ENCODE measurements around the gene SNX30.
"Not testable (repeated sequence)": the region's sequence is repeated elsewhere in the genome, so short reads cannot be mapped to it uniquely, and the experiment has no call there.

SNX30 gene
- total RNA-seq, result 13.0 to 66.7 (median 32.9) reads per million in 9 experiments

GRCh38 chr9:112750016-112750763, at the start of gene SNX30:
TSS of gene SNX30 (plus strand) at chr9:112750760. CDS start at chr9:112751002, 242 bp downstream.
- H3K9me3 Mint-ChIP-seq, result no peaks in the 10 kb centered on the region
- peak; percentile 70 for ATAC-seq (replicated peaks)
- H3K4me1 Mint-ChIP-seq (ENCODE audit: low read depth in 2 of 2), result peaks cover 38 to 52% of the 10 kb centered on the region in 2 donors
- no peaks in the 10 kb centered on the region for H3K27me3 Mint-ChIP-seq
- H3K4me3 Mint-ChIP-seq, result peak within 1 kb of the TSS; percentile 89 to 90
- H3K36me3 Mint-ChIP-seq (ENCODE audit: insufficient read depth), result peaks cover 8% of the 10 kb centered on the region
- peak; percentile 67 to 71 (median 68) for DNase-seq
- peak within 1 kb of the TSS; percentile 85 to 86 for H3K27ac Mint-ChIP-seq

- Mint-ChIP-seq H3K9me3 (no peaks in the 10 kb centered on the region), H3K4me3 (no peak overlapping the region), H3K36me3 (ENCODE audit: insufficient read depth) (no peaks in the 10 kb centered on the region), H3K27ac (no peak overlapping the region), H3K4me1 (ENCODE audit: low read depth in 2 of 2) (peaks cover 7 to 14% of the 10 kb centered on the region in 2 donors), H3K27me3 (no peaks in the 10 kb centered on the region)
- ATAC-seq (replicated peaks) (no peak), DNase-seq (no peak)
Measured at GRCh38 chr9:112703304-112703703, 47.3 kb upstream of the SNX30 start.

- peaks cover 4% of the 10 kb centered on the region for H3K36me3 Mint-ChIP-seq (ENCODE audit: insufficient read depth)
- no peaks in the 10 kb centered on the region for H3K27me3 Mint-ChIP-seq
- ATAC-seq (replicated peaks), result no peak
- no peak for DNase-seq
- no peak overlapping the region for H3K27ac Mint-ChIP-seq
- peaks cover 13 to 18% of the 10 kb centered on the region in 2 donors for H3K4me1 Mint-ChIP-seq (ENCODE audit: low read depth in 2 of 2)
- no peaks in the 10 kb centered on the region for H3K9me3 Mint-ChIP-seq
- no peak overlapping the region for H3K4me3 Mint-ChIP-seq
Measured at GRCh38 chr9:112705768-112706427, 44.7 kb upstream of the SNX30 start.

GRCh38 chr9:112711050-112711689, 39.4 kb upstream of the SNX30 start:
- peaks cover 13% of the 10 kb centered on the region for H3K36me3 Mint-ChIP-seq (ENCODE audit: insufficient read depth)
- ATAC-seq (replicated peaks), result no peak
- H3K4me1 Mint-ChIP-seq (ENCODE audit: low read depth in 2 of 2), result peaks cover 19 to 25% of the 10 kb centered on the region in 2 donors
- no peak for DNase-seq
- no peak overlapping the region for H3K4me3 Mint-ChIP-seq
- H3K27ac Mint-ChIP-seq, result no peak overlapping the region
- H3K9me3 Mint-ChIP-seq, result no peaks in the 10 kb centered on the region
- no peaks in the 10 kb centered on the region for H3K27me3 Mint-ChIP-seq

GRCh38 chr9:112712678-112713077, 37.9 kb upstream of the SNX30 start:
- peaks cover 23% of the 10 kb centered on the region for H3K36me3 Mint-ChIP-seq (ENCODE audit: insufficient read depth)
- no peaks in the 10 kb centered on the region for H3K27me3 Mint-ChIP-seq

GRCh38 chr9:112717661-112718331, 32.8 kb upstream of the SNX30 start, which contains the start of gene INIP:
TSS of gene INIP (minus strand) at chr9:112718117. CDS start at chr9:112716485, 1,632 bp downstream.
- ATAC-seq (replicated peaks) (peak; percentile 89), DNase-seq (peak; percentile 97)
- Mint-ChIP-seq H3K36me3 (ENCODE audit: insufficient read depth) (peaks cover 20% of the 10 kb centered on the region), H3K27me3 (no peaks in the 10 kb centered on the region), H3K9me3 (no peaks in the 10 kb centered on the region), H3K4me1 (ENCODE audit: low read depth in 2 of 2) (peaks cover 10 to 17% of the 10 kb centered on the region in 2 donors), H3K4me3 (peak within 1 kb of the TSS; percentile 85 to 94), H3K27ac (peak within 1 kb of the TSS; percentile 92 to 96)

More at GRCh38 chr9:112712678-112713077, 37.9 kb upstream of the SNX30 start:
- Mint-ChIP-seq H3K4me1 (ENCODE audit: low read depth in 2 of 2) (peaks cover 23 to 30% of the 10 kb centered on the region in 2 donors), H3K27ac (no peak overlapping the region), H3K4me3 (no peak overlapping the region), H3K9me3 (no peaks in the 10 kb centered on the region)
- DNase-seq (no peak), ATAC-seq (replicated peaks) (no peak)

GRCh38 chr9:112719241-112719691, 31.3 kb upstream of the SNX30 start:
- ATAC-seq (replicated peaks) (no peak), DNase-seq (no peak)
- Mint-ChIP-seq H3K36me3 (ENCODE audit: insufficient read depth) (peaks cover 16% of the 10 kb centered on the region), H3K9me3 (no peaks in the 10 kb centered on the region), H3K4me1 (ENCODE audit: low read depth in 2 of 2) (peaks cover 5 to 11% of the 10 kb centered on the region in 2 donors), H3K27me3 (no peaks in the 10 kb centered on the region), H3K4me3 (peak overlapping the region in 1 of 2 donors; percentile 94), H3K27ac (peak overlapping the region in 1 of 2 donors; percentile 96)

- H3K4me1 Mint-ChIP-seq (ENCODE audit: low read depth in 2 of 2), result peaks cover 5 to 9% of the 10 kb centered on the region in 2 donors
- no peaks in the 10 kb centered on the region for H3K9me3 Mint-ChIP-seq
- H3K27ac Mint-ChIP-seq, result peak overlapping the region in 1 of 2 donors; percentile 96
- no peaks in the 10 kb centered on the region for H3K27me3 Mint-ChIP-seq
- no peak for DNase-seq
- H3K36me3 Mint-ChIP-seq (ENCODE audit: insufficient read depth), result peaks cover 16% of the 10 kb centered on the region
- no peak overlapping the region for H3K4me3 Mint-ChIP-seq
- ATAC-seq (replicated peaks), result no peak
Measured at GRCh38 chr9:112719696-112720095, 30.9 kb upstream of the SNX30 start.

- ATAC-seq (replicated peaks), result no peak
- no peak for DNase-seq
- Mint-ChIP-seq H3K4me1 (ENCODE audit: low read depth in 2 of 2) (peaks cover 5 to 9% of the 10 kb centered on the region in 2 donors), H3K9me3 (no peaks in the 10 kb centered on the region), H3K27ac (peak overlapping the region in 1 of 2 donors; percentile 96), H3K4me3 (no peak overlapping the region), H3K36me3 (ENCODE audit: insufficient read depth) (peaks cover 20% of the 10 kb centered on the region), H3K27me3 (no peaks in the 10 kb centered on the region)
Measured at GRCh38 chr9:112720113-112720780, 30.3 kb upstream of the SNX30 start.

GRCh38 chr9:112722749-112723148, 27.8 kb upstream of the SNX30 start:
- H3K27ac Mint-ChIP-seq; H3K4me1 Mint-ChIP-seq (ENCODE audit: low read depth in 2 of 2); H3K9me3 Mint-ChIP-seq; H3K36me3 Mint-ChIP-seq (ENCODE audit: insufficient read depth); H3K4me3 Mint-ChIP-seq; DNase-seq; ATAC-seq (replicated peaks); H3K27me3 Mint-ChIP-seq: not testable (repeated sequence)

GRCh38 chr9:112725961-112726360, 24.6 kb upstream of the SNX30 start:
- Mint-ChIP-seq H3K4me1 (ENCODE audit: low read depth in 2 of 2) (no peaks in the 10 kb centered on the region), H3K27me3 (no peaks in the 10 kb centered on the region), H3K9me3 (no peaks in the 10 kb centered on the region), H3K4me3 (no peak overlapping the region), H3K27ac (no peak overlapping the region), H3K36me3 (ENCODE audit: insufficient read depth) (peaks cover 6% of the 10 kb centered on the region)
- no peak for DNase-seq
- no peak for ATAC-seq (replicated peaks)

GRCh38 chr9:112726428-112726827, 24.1 kb upstream of the SNX30 start:
- Mint-ChIP-seq H3K36me3 (ENCODE audit: insufficient read depth) (peaks cover 6% of the 10 kb centered on the region), H3K27ac (no peak overlapping the region), H3K9me3 (no peaks in the 10 kb centered on the region), H3K4me1 (ENCODE audit: low read depth in 2 of 2) (no peaks in the 10 kb centered on the region), H3K4me3 (no peak overlapping the region), H3K27me3 (no peaks in the 10 kb centered on the region)
- no peak for ATAC-seq (replicated peaks)
- DNase-seq, result no peak
